GM21825 (cell line): ENCODE results near the gene HLA-B.
"Not testable (repeated sequence)": the region's sequence is repeated elsewhere in the genome, so short reads cannot be mapped to it uniquely, and the experiment has no call there.

Source experiments
- ATAC-seq: cut with Tn5 transposase; IDR thresholded peaks from one replicate; pipeline ENCODE4 v1.9.1; 2021; ENCODE audit warnings: mild to moderate bottlenecking, moderate library complexity; ENCODE audit not compliant: unreplicated experiment

HLA-B gene

GRCh38 chr6:31385041-31385440 lies 28.1 kb upstream of the HLA-B start:
- ATAC-seq: no peak

GRCh38 chr6:31383149-31383548 lies 26.2 kb upstream of the HLA-B start:
- ATAC-seq: no peak

GRCh38 chr6:31381666-31382065 lies 24.7 kb upstream of the HLA-B start:
- no peak for ATAC-seq

GRCh38 chr6:31379850-31380249 lies 22.9 kb upstream of the HLA-B start:
- ATAC-seq: no peak

DNA sequence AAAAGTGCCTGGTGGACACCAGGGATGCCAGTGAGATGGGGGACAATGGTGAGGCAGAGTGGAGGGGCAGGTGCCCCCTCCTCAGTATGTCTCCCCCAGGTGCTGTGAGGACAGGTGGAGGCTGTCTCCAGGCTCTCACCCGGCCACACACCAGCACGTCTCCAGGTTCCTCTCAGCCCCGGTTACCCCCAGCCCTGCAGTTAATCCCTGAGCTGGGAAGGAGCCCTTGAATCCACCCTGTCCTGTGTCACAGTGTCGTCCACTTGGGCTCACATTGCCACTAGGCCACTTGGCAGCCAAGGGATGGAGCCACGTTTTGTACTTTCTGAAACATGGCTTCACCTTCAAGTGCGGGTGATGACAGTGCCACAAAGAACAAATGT lies 21.7 kb upstream of the HLA-B start:
- no peak for ATAC-seq

DNA sequence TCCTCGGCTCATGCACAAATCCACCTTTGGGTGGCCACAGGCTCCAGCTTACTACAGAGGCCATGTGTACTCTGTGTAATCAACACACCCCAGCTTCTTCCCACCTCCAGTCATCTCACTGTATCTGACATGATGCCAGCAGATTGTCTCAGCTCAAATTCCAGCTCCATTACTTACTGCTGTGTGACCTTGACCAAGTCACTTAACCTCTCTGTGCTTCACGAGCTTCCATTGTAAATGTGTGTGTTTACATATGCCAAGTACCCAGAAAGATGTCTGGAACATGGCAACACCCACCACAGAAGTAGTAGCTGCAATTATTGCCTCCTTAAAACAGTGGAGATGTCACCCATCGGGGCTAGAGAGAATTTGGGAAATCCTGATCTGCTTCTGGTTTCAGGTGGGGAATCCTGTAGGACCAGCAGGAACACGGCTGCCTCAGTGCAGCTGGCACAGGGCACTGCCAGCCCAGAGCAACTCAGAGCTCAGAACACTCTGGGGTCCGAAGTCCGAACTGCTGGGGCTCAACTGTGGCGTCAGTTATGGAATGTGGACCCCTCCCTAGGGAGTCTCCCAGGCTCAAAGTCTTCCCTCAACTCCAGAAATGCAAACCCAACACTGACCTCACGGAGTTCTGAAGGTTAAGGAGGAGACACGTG lies 21.2 kb upstream of the HLA-B start:
- ATAC-seq: no peak

DNA sequence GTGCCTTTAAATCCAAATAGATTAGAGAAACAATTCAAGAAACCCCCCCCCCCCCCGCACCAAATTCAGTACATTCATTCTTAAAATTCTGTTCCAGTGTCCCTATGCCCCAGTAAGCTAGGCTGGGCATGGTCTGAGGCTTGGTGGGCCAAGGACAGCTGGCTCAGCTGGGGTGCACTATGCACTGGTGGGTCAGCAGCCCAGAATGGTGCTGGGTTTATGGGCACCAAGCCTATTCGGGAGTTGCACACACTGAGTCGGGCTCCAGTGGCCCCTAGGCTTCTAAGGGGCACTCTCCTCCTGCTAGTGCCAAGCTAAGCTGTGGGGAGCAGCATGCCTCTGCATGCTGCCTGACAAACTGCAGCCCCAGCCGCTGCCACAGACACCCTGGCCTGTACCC lies 20.1 kb upstream of the HLA-B start:
- no peak for ATAC-seq

DNA sequence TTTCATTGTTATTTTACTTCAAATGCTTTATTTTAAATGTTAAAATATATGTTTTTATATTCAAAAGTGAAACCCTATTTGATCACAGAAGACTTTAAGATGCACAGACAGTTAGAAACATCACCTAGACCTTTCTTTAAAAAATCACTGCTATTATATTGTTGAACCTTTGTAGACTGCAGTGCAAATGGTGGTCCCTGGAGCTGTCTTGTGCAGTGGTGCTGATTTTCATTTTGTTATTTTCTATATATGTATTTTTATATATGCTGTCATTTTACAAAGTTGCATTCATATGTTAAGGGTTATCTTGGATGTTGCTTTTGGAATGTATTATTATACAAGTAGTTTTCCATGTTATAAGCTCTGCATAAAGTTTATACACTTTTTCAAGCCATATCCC lies 18.7 kb upstream of the HLA-B start:
- no peak for ATAC-seq

GRCh38 chr6:31374118-31374517 lies 17.1 kb upstream of the HLA-B start:
- not testable (repeated sequence) for ATAC-seq

DNA sequence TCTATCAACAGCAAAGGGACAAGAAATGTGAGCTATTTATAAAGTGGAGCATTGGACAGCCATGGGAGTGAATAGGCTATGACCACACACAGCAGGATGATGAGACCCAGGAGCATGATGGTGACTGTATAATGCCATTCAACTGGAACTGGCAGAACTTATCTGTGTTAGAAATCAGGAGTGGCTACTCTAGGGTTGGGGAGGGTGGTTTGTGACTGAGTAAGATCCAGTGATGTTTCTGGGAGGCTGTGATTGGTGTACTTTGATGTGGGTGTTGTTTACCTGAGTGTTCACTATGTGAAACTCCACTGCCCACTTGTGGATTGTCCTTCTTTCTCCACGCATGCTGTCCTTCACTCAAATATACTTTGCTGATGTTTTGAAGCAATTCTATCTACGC lies 11.5 kb upstream of the HLA-B start:
- no peak for ATAC-seq

- peak; percentile 76 for ATAC-seq
These were observed 9.9 kb upstream of the HLA-B start for GRCh38 chr6:31366693-31367470.

DNA sequence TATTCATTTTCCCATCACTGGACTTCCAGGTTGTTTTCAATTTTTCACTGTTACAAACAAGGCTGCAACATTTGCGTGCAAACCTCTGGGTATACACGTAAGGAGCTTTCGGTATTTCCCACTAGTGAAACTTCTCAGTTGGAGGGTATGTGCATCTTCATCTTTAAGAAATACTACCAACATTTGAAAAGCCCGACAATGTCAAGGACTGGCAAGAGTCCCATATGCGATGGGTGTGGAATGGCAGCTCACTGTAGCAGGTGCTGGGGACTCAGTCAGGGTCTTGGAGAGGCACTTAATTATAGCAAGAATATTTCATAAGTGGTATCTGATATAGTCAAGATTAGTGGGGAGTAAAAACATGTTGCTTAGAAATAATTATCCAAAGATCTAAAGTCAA lies 8.9 kb upstream of the HLA-B start:
- ATAC-seq: no peak

- ATAC-seq: no peak
These were observed 6.8 kb upstream of the HLA-B start for GRCh38 chr6:31363811-31364210.

DNA sequence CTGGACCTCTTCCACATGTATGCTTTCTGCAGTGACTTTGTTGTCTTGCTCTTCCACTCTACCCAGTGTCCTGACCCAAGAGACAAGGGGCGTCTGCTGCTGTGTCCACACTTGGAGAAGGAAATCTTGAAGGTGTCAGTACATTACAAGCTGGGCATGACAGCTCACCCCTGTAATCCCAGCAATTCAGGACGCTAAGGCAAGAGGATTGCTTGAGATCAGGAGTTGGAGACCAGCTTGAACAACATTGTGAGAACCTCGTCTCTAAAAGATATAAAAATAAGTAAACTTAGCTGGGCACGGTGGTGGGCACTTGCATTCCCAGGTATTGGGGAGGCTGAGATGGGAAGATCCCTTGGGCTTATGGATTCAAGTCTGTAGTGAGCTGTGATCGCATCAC lies 5.8 kb upstream of the HLA-B start:
- ATAC-seq: no peak

GRCh38 chr6:31359581-31359980 lies 2.6 kb upstream of the HLA-B start:
- ATAC-seq: no peak

DNA sequence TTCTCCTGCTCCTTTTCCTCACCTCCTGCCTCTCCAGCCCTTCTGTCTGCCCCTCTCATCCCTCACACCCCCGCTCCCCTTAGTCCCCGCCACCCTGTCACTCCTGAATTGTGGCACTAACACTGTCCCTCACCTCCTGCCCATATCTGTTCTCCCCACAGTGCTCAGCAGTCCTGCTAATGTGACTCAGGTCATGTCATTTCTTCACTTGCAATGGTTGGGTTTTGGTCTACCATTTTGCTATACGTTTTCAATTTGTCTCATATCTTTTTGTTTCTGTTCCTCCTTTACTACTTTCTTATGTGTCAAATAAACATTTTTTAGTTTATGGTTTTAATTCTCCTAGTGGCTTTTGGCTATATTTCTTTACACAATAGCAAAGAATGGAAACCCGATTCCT lies 1.3 kb upstream of the HLA-B start:
- no peak for ATAC-seq

GRCh38 chr6:31357886-31358285 lies 907 bp upstream of the HLA-B start:
- ATAC-seq: no peak

- ATAC-seq: peak; percentile 14
These were observed 598 bp downstream of the HLA-B start for GRCh38 chr6:31356216-31356945.

- no peak for ATAC-seq
These were observed 1.4 kb downstream of the HLA-B start for GRCh38 chr6:31355583-31355948.

DNA sequence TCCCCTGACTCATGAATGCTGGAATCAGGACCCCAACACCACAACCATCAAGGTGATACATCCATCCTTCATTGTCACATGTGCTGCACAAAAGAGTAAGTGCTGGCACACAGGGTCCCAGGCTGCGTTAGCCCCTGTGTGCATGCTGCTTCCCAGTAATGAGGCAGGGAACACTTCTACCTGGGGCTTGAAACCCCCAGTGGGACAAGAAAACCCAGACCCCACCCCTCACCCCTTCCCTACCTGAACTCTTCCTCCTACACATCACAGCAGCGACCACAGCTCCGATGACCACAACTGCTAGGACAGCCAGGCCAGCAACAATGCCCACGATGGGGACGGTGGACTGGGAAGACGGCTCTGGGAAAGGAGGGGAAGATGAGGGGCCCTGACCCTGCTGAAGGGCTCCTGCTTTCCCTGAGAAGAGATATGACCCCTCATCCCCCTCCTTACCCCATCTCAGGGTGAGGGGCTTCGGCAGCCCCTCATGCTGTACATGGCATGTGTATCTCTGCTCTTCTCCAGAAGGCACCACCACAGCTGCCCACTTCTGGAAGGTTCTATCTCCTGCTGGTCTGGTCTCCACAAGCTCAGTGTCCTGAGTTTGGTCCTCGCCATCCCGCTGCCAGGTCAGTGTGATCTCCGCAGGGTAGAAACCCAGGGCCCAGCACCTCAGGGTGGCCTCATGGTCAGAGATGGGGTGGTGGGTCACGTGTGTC lies 2.0 kb downstream of the HLA-B start:
- no peak for ATAC-seq

- no peak for ATAC-seq
These were observed 2.7 kb downstream of the HLA-B start for GRCh38 chr6:31354158-31354863.
